Measurements from ENCODE around the gene UNC13A. TPM values are rescaled to one million over a fixed set of nuclear protein-coding genes. Genes with fewer than 3 reads are reported as not detected.

Gene UNC13A
- total RNA-seq, 1 experiment from 2014 or later, result 22.2 TPM

DNA sequence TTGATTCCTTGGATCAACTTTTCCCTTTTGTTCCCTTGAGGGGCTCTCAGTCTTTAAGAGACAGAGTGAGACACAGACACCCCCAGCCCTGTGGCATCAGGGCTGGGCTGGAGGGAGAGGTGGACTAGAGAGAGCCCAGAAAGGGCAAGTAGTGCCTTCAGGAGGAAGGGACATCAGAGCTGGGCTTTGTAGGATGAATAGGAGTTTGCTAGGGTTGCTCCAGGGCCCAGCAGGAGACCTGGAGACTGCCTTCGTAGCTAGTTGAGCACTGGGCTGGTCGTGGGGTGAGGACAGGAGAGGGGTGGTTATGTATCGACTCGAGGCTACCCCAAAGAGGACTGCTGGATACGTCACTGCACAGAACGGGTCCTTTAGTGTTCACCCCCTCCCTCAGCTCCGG is 36.5 kb upstream of the UNC13A start:
- peaks cover 14% of the 10 kb centered on the region for H3K79me1 ChIP-seq (ENCODE audit: insufficient read depth, low read depth, low read length, poor library complexity, severe bottlenecking)
- peaks cover 30 to 64% (median 56%) of the 10 kb centered on the region in 3 experiments; a peak in 6 of 7 replicates for H3K36me3 Mint-ChIP-seq (ENCODE audit: insufficient read depth in 1 of 3, low read depth in 3 of 3)
- no peak overlapping the region for H3K23ac ChIP-seq (ENCODE audit: insufficient read length, low read depth, low read length)
- no peak overlapping the region for H2AK5ac ChIP-seq (ENCODE audit: insufficient read length, low read length)
- no peak overlapping the region for H2BK12ac ChIP-seq (ENCODE audit: insufficient read length, low read depth, low read length)
- no peak overlapping the region for H3K4me2 ChIP-seq (ENCODE audit: insufficient read depth, insufficient read length, low read length)
- H3K4me1 Mint-ChIP-seq, result peaks cover 17 to 18% of the 10 kb centered on the region in 2 experiments
- no peak overlapping the region for H3K14ac ChIP-seq (ENCODE audit: insufficient read depth, low read length)
- H3T11ph ChIP-seq (ENCODE audit: low read length), result no peak overlapping the region
- no peak overlapping the region for H3K9ac ChIP-seq (ENCODE audit: extremely low read depth, insufficient read length, low read length)
- no peaks in the 10 kb centered on the region for H3K9me3 Mint-ChIP-seq
- no peak overlapping the region for H4K5ac ChIP-seq (ENCODE audit: insufficient read length, low read depth, low read length)
- H3K27ac ChIP-seq (ENCODE audit: insufficient read length, low read depth, low read length), result no peak overlapping the region
- DNase-seq, result no peak
- no peak overlapping the region for H3K18ac ChIP-seq (ENCODE audit: insufficient read length, low read depth, low read length)
- H4K20me1 ChIP-seq (ENCODE audit: control insufficient read depth, insufficient read depth, insufficient read length), result no peaks in the 10 kb centered on the region
- no peaks in the 10 kb centered on the region for H3K9me3 ChIP-seq (ENCODE audit: control insufficient read depth, low read depth, low read length)
- no peak overlapping the region for H4K8ac ChIP-seq (replicated peaks; ENCODE audit: insufficient read length, low read depth, low read length)
- no peak for TF ChIP-seq CTCF (conservative IDR thresholded peaks at IDR 0.05)
- no peak overlapping the region for H3K4me3 Mint-ChIP-seq
- H4K91ac ChIP-seq (ENCODE audit: insufficient read length, low read depth, low read length), result no peak overlapping the region
- H3K56ac ChIP-seq (ENCODE audit: insufficient read length, low read depth, low read length), result no peak overlapping the region
- no peak overlapping the region for H2BK20ac ChIP-seq (ENCODE audit: low read depth, low read length, poor library complexity, severe bottlenecking)
- H3K27ac Mint-ChIP-seq, result peak overlapping the region; percentile 35 to 84 (median 74); a peak in 3 of 7 replicates
- H3K4me1 ChIP-seq (ENCODE audit: insufficient read depth, low read length), result peaks cover 3% of the 10 kb centered on the region; the same call in 1 of the 2 replicates
- no CpG with 5 or more reads among the region's 7 CpGs for WGBS (ENCODE audit: extremely low coverage, insufficient read length, low lambda C conversion rate)
- H3K4ac ChIP-seq (ENCODE audit: low read depth, low read length), result no peak overlapping the region
- H3K23me2 ChIP-seq (ENCODE audit: insufficient read length, low read depth, low read length, poor library complexity, severe bottlenecking), result peaks cover 6% of the 10 kb centered on the region
- H2BK120ac ChIP-seq (ENCODE audit: low read depth, low read length, poor library complexity, severe bottlenecking), result no peak overlapping the region
- no peak overlapping the region for H2AFZ ChIP-seq (ENCODE audit: low read length)
- no peak overlapping the region for H2BK5ac ChIP-seq (ENCODE audit: insufficient read length, low read length)
- H2BK15ac ChIP-seq (ENCODE audit: low read depth, low read length), result no peak overlapping the region
- no peaks in the 10 kb centered on the region for H3K27me3 Mint-ChIP-seq (ENCODE audit: low read depth)
- H3K79me2 ChIP-seq (ENCODE audit: insufficient read depth, low read length), result peaks cover 13% of the 10 kb centered on the region; the same call in 1 of the 2 replicates
- no peaks in the 10 kb centered on the region for H3K27me3 ChIP-seq (ENCODE audit: insufficient read depth, low read length)

All from H9 (cell line).